ENCODE results near the gene MYBPC1.

GRCh38 chr12:101607894-101608293, 13.1 kb downstream of the MYBPC1 start:
- no peak for TF ChIP-seq POLR2A (IDR thresholded peaks at IDR 0.05)
- TF ChIP-seq CTCF (IDR thresholded peaks at IDR 0.05) = no peak

All from adrenal gland (tissue), 5 donors.